Measurements from ENCODE around the gene TGFB2. TPM values are rescaled to one million over a fixed set of nuclear protein-coding genes. Genes with fewer than 3 reads are reported as not detected.

TGFB2 gene
- total and polyA plus RNA-seq, 2 experiments from 2014 or later = 0.31 to 1.4 TPM

DNA sequence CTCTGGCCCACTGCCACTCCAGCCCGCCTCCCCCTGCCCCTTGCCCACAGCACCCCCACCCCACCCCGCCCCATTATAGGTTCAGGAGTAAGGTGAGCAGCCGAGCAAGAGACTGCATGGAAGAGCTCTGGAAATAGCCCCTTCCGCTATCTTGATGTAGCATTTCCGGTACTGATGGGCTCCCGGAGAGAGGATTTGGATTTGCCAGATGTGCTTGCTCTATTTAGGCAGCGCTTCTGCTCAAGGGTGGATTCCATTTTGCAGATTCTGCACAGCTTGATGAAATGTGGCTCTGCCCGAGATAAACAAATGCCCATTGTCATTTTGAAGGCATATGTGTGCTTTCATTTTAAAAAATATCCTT, 6.9 kb downstream of the TGFB2 start:
- Histone ChIP-seq H4K20me1 (replicated peaks; ENCODE audit: insufficient read depth) (no peaks in the 10 kb centered on the region), H3F3A (replicated peaks; ENCODE audit: low read depth) (no peaks in the 10 kb centered on the region), H3K9me2 (ENCODE audit: insufficient read depth) (no peaks in the 10 kb centered on the region; the same call in 1 of the 2 replicates), H3K4me2 (no peak overlapping the region), H3K79me2 (replicated peaks; ENCODE audit: insufficient read depth) (no peaks in the 10 kb centered on the region), H3K4me3 (no peak overlapping the region), H3K27ac (ENCODE audit: low read depth) (no peak overlapping the region), H3K27me3 (ENCODE audit: insufficient read depth) (no peaks in the 10 kb centered on the region), H3K36me3 (ENCODE audit: insufficient read depth) (no peaks in the 10 kb centered on the region), H3K4me1 (ENCODE audit: insufficient read depth) (peaks cover 37% of the 10 kb centered on the region), H2AFZ (no peak overlapping the region)
- no peak for ATAC-seq
- Mint-ChIP-seq H3K4me3 (no peak overlapping the region), H3K36me3 (ENCODE audit: low read depth) (no peaks in the 10 kb centered on the region), H3K9me3 (no peaks in the 10 kb centered on the region), H3K27me3 (ENCODE audit: insufficient read depth, low read depth, poor library complexity) (peaks cover 2% of the 10 kb centered on the region), H3K27ac (no peak overlapping the region), H3K4me1 (peaks cover 34% of the 10 kb centered on the region)
- no peak for DNase-seq (ENCODE audit: low spot score)
- TF ChIP-seq, protein P1, sequence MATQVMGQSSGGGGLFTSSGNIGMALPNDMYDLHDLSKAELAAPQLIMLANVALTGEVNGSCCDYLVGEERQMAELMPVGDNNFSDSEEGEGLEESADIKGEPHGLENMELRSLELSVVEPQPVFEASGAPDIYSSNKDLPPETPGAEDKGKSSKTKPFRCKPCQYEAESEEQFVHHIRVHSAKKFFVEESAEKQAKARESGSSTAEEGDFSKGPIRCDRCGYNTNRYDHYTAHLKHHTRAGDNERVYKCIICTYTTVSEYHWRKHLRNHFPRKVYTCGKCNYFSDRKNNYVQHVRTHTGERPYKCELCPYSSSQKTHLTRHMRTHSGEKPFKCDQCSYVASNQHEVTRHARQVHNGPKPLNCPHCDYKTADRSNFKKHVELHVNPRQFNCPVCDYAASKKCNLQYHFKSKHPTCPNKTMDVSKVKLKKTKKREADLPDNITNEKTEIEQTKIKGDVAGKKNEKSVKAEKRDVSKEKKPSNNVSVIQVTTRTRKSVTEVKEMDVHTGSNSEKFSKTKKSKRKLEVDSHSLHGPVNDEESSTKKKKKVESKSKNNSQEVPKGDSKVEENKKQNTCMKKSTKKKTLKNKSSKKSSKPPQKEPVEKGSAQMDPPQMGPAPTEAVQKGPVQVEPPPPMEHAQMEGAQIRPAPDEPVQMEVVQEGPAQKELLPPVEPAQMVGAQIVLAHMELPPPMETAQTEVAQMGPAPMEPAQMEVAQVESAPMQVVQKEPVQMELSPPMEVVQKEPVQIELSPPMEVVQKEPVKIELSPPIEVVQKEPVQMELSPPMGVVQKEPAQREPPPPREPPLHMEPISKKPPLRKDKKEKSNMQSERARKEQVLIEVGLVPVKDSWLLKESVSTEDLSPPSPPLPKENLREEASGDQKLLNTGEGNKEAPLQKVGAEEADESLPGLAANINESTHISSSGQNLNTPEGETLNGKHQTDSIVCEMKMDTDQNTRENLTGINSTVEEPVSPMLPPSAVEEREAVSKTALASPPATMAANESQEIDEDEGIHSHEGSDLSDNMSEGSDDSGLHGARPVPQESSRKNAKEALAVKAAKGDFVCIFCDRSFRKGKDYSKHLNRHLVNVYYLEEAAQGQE (IDR thresholded peaks at IDR 0.05; ENCODE audit: unreplicated experiment) = no peak
- no peak for TF ChIP-seq EZH2 (IDR thresholded peaks at IDR 0.05; ENCODE audit: low read depth, unreplicated experiment)
- no peak for TF ChIP-seq CREB1 (CRISPR knock-in tag; IDR thresholded peaks at IDR 0.05; ENCODE audit: low read depth)
- no peak for TF ChIP-seq NANOG (IDR thresholded peaks at IDR 0.05; ENCODE audit: borderline replicate concordance)
- TF ChIP-seq ZNF331 (CRISPR knock-in tag; IDR thresholded peaks at IDR 0.05; ENCODE audit: low read depth) = no peak
- TF ChIP-seq ZNF462 (CRISPR knock-in tag; IDR thresholded peaks at IDR 0.05) = no peak
- no peak for TF ChIP-seq EZH2phosphoT487 (IDR thresholded peaks at IDR 0.05; ENCODE audit: unreplicated experiment)
- TF ChIP-seq, protein P2, sequence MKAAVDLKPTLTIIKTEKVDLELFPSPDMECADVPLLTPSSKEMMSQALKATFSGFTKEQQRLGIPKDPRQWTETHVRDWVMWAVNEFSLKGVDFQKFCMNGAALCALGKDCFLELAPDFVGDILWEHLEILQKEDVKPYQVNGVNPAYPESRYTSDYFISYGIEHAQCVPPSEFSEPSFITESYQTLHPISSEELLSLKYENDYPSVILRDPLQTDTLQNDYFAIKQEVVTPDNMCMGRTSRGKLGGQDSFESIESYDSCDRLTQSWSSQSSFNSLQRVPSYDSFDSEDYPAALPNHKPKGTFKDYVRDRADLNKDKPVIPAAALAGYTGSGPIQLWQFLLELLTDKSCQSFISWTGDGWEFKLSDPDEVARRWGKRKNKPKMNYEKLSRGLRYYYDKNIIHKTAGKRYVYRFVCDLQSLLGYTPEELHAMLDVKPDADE (IDR thresholded peaks at IDR 0.05) = no peak
- no peak for TF ChIP-seq CTCF (conservative IDR thresholded peaks at IDR 0.05; ENCODE audit: low read depth in 2 of 2)
- TF ChIP-seq JUNB (IDR thresholded peaks at IDR 0.05; ENCODE audit: unreplicated experiment) = no peak
- no peak for TF ChIP-seq STAT1 (IDR thresholded peaks at IDR 0.05; ENCODE audit: unreplicated experiment)
- no peak for TF ChIP-seq POLR2AphosphoS5 (IDR thresholded peaks at IDR 0.05; ENCODE audit: low read depth)
- TF ChIP-seq ZNF114 (CRISPR knock-in tag; IDR thresholded peaks at IDR 0.05) = no peak

Data from GM23338 (cell line).